Right hindlimb (tissue), 1 donor: ENCODE measurements around the gene TXNDC15.

Experiments
- DNase-seq: peaks from one replicate; pipeline ENCODE4 v3.0.0-alpha.2; 2018

The TXNDC15 gene

DNA sequence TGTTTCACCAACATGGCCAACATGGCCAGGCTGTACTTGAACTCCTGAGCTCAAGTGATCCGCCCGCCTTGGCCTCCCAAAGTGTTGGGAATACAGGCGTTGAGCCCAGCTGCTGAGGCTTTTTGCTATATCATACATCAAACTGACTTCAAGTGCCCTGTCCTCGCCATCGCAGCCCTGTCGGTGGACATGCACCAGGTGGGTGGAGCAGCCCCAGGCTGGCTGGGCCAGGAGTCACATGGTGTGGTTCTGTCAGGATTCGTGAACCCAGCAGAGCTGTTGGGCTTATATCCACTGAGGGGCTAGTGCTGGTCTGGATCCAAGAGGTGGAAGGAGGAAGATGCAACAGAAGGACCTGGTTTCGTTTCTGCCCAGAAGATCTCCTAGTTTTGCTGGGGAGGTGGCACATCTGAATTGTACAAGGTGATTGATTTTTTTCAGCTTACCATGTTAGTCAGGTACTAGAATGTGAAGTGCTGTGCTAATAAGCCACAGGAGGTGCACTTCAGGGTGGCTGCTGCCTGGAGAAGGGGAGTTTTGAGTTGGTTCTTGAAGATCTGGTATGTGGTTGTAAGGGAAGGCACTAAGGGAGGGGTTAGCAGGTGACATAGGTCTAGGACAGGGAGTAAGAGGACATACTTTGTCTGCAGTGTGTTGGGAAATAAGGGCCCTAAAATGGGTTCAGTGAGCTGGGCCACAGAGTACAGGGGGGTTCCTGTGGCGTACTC is 46.8 kb downstream of the TXNDC15 start:
- DNase-seq = no peak

DNA sequence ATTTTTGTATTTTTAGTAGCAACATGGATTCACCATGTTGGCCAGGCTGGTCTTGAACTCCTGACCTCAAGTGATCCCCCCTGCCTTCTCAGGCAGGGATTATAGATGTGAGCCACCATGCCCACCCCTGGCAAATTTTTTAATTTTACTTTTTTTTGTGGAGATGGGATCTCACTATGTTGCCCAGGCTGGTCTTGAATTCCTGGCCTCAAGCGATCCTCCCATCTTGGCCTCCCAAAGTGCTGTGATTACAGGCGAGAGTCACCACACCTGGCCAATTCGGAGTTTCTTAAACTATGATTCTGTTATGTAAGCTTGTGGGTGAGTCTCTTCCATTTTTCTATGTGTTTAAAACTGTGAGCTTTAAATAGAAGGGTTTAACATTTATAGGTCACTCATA is 58.3 kb downstream of the TXNDC15 start:
- no peak for DNase-seq

DNA sequence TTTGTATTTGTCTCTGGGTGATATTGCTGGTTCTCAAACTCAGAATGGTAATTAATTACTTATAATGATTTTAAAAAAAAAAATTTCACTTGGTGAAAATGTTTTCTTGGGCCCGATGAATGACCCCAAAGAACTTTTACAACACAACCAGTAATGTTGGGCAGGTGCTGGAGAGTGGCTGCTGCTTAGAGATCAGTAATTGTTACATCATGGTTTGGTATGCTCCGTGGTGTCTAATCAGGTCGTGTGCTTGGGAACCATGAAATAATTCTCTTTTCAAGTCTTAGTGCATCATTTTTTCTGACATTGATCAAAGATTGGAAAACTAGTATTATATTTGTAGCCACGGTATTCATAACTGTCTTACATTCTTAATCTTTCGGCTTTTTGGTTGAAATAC is 60.0 kb downstream of the TXNDC15 start:
- DNase-seq = no peak

DNA sequence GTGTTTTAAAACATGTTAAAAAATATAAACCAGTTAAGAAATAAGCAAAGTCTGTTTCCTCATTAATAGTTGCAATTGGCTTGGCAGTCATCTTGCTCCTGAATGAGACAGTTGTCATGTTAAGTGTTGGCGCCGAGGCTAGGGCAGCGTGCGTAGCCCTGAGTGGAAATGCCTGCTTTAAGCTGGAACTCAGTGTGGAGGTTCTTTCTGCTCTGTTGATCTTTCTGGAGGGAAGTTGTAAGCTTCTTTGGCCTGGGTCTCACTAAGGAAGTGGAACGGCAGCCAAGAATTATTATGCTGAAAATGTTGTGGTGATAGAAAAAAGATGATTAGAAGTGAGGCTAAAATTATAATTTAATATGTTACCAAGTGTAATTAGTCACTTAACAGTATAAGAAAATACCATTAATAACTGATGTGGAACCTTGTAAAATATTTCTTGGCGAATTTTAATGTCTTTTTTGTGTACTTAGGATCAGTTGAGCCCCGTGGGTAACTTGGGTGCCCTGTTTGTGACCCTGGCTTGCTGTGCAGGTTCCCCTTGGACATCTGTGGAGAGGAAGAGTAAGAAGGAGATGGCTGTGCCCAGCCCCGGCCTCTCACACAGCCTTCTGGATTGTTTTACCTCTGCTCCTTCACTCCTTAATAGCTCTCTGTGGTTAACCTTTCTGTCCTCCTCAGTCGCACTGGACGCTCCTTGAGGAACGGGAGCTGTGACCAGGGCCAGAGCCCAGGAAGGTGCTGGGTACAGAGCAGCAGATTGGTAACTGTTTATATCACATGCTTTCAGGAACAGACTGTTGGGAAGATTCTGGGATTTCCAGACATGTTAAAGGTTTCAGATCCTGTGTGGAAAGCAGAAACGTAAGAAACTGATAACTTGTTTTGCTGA is 61.8 kb downstream of the TXNDC15 start:
- DNase-seq = no peak

DNA sequence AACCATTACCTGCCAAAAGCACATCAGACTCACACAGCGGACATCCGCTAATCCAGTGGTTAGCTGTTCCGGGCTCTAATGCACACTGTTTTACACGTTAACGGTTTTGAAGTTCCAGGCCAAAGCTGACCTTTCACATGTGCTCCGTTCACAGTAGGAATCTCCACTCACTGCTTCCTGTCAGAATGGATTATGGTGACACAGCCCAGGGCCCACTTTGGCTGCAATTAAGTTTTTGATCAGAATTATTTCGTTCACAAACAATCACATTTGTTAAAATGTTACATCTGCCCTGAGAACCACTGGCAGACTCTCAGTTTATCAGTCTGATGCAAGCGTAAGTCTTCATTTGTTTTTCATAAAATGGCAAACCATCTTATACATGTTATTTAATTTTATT is 63.4 kb downstream of the TXNDC15 start:
- no peak for DNase-seq

DNA sequence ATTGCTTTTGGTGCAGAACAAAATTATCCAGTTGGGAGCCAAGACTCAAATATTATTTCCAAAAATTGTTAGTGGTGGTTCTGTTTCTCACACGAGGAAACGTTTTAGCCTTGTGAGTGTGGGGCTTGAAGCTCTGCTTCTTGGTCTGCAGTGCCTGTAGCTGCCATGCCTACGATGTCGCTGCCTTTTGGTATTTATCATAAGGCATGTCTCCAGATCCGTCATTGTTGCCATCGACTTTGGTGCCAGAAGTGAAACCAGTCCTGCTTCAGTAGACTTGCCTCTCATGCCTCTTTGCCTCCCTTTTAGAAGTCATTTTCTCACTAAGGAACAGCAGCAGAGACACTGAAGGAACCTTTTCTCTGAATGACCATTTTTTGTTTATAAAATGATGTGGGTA is 63.9 kb downstream of the TXNDC15 start:
- DNase-seq = no peak

DNA sequence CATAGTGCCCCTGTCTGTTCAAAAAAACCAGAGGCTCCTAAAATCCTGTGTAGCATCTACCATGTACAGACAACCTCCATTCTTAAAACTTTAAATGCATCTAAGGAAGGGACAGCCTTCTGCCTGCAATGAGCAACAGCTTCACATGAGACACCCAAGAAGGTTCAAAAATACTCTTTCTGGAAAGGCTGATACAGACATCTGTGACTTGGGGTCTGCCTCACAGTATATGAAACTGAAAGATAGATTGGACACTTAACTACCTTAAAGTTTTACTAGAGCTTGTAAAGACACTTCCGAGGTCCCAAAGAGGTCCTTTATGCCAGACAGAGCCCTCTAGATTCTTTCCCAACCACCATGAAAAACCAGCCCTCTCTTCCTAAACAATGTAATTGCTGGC is 65.3 kb downstream of the TXNDC15 start:
- no peak for DNase-seq

DNA sequence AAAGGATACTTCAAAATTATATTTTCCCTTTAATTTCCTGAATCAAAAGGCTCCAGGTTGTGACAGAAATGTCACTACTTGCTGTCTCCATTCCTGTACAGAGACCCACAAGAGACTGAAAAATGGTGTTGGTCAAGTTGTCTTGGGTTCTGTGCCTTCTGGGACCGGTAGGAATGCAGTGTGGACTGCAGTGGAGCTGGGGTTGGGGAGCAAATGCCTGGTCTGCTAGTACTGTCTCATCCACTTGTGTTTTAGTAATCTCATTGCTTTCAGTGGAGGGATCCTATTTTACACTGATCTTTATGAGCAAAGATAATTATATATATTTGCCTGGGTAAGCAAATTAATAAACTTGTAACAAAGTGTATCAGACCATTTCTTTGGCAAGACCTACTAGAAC is 69.4 kb downstream of the TXNDC15 start:
- DNase-seq = no peak

DNA sequence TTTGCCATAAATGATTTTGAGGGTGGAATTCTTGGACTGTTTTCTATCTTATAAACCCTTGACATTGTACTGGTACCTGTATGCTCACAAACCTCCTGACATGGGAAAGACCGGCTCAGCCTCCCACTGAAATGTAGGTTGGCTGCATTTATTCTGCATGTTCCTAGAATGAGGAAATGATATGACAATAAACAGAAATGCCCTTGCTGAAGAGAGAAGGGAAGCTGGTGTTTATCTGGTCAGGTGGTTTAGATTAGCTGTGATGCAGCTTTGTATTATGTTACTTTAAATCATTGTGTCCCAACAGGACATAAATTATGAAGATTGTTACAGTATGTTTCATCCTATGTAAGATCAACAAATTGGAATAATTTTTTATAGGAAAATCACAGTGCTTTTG is 70.5 kb downstream of the TXNDC15 start:
- no peak for DNase-seq

DNA sequence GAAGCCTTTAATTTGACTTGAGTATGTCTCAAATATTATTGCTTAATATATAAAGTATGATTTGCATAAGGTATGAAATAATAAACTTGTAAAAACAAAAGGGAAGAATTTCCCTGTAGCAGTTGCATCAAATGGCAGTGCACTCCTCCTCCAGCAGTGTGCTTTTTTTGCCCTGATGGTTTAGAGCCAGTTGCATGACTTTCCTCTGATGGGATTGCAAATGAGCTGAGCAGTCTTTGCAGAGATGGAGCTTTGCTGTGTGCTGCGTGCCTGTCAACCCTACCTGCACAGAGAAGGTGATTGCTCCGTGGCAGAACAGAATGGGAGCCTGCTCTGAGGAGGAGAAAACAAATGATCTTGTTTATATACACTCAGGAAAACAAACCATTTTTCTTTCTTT is 70.9 kb downstream of the TXNDC15 start:
- no peak for DNase-seq

DNA sequence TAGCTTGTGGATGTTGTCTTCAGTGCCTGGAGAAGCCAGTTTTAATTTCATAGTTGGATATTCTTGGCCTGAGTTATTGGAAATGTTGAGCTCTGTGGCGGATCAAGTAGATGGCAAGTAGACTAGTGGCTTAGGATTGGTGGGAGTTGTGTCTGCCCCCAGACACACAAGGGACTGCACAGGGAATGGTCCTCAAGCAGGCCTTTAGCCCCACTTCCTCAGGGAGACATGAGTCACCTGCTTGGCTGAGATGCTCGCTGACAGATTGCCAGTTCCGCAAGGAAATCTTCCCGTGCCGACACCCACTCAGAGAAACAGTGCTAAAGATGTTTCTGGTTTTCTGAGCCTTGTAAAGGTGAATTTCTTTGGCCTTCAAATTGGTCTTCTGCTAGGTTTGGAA is 74.7 kb downstream of the TXNDC15 start:
- DNase-seq = peak; percentile 53

DNA sequence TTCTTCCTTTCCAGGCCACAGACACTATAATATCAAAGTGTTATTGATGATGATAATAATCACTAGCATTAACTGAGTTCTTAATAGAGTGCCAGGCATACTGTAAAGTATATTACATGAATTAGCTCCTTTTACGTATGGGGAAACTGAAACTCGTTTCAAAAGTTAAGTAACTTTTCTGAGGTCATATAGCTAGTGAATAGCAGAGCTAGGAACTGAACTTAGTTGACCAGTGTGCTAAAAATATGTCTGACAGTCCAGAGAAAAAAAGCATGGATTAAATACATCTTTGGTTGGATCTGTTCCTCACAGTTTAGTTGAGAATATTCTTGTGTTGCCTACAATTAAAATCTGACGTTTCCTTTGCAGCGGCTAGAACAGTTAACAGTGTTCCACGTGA is 75.1 kb downstream of the TXNDC15 start:
- no peak for DNase-seq
